GM12878 (cell line): Measurements from ENCODE around the gene SRGAP2C.
"Not testable (repeated sequence)": the region's sequence is repeated elsewhere in the genome, so short reads cannot be mapped to it uniquely, and the experiment has no call there.

Experiments
- CHD2 ChIP-seq: IDR thresholded peaks from 2 replicates; pipeline ENCODE4 v1.6.1; 2011; ENCODE audit warnings: low read depth, low read length, improper control_type of control experiment, borderline replicate concordance
- GABPA ChIP-seq: IDR thresholded peaks from 2 replicates; pipeline ENCODE4 v1.6.1; 2014; ENCODE audit warnings: antibody characterized with exemption, low read depth, mild to moderate bottlenecking, inconsistent platforms
- JUNB ChIP-seq: IDR thresholded peaks from 2 replicates; pipeline ENCODE4 v1.6.1; 2016; ENCODE audit warnings: antibody characterized with exemption, mild to moderate bottlenecking
- NFYB ChIP-seq: IDR thresholded peaks from 2 replicates; pipeline ENCODE4 v1.6.1; 2011; ENCODE audit warnings: low read depth, mild to moderate bottlenecking, low read length, improper control_type of control experiment, moderate library complexity; ENCODE audit not compliant: insufficient read depth
- POLR2AphosphoS5 ChIP-seq: IDR thresholded peaks from 2 replicates; pipeline ENCODE4 v1.6.1; 2011; ENCODE audit warnings: mild to moderate bottlenecking, low read length, inconsistent platforms
- RFX5 ChIP-seq: IDR thresholded peaks from 2 replicates; pipeline ENCODE4 v1.6.1; 2011; ENCODE audit warnings: low read depth, low read length, improper control_type of control experiment
- SMARCA5 ChIP-seq: fragments of 450-650 bp; IDR thresholded peaks from 2 replicates; pipeline ENCODE4 v1.6.1; 2017; ENCODE audit warnings: mild to moderate bottlenecking
- SP1 ChIP-seq: IDR thresholded peaks from one replicate; pipeline ENCODE4 v1.6.1; 2011; ENCODE audit warnings: low read depth, low read length
- ZZZ3 ChIP-seq: IDR thresholded peaks from 2 replicates; pipeline ENCODE4 v1.6.1; 2011; ENCODE audit warnings: low read depth; ENCODE audit not compliant: control insufficient read depth, insufficient read length

DNA sequence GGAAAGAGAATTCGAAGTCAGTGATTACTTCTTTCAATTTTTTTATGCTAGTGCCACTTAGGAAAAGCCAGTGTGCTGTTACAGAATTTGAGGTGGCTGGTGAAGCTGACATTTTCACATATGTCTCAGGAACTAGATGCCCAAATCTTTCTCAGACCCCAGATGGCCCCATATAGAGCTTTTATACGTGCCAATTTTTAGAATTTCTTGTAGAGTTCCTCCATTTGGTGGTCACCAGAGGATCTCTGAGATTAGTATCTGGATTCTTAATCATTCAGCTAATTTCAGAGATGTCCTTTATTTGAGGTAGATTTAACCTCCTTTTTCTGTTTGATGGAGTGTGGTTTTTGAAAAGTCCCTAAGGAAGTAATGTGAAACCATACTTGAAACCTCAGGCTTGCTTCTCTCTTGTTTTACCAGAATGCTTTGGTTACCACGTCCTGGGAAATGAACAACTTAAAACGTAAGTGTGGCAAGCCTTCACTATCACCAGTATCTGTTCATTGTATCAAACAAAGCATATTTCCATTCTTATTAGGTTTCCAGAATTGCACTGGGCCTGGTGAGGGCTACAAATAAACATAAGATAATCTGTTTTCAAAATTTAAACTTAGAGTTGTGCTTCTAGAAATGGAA is 164.7 kb downstream of the SRGAP2C start:
- TF ChIP-seq CHD2, JUNB, POLR2AphosphoS5, SMARCA5, RFX5, GABPA, SP1, ZZZ3, NFYB: not testable (repeated sequence)
